IPS-11a (cell line): Measurements from ENCODE around the gene TRPM2.
"Not testable (repeated sequence)": the region's sequence is repeated elsewhere in the genome, so short reads cannot be mapped to it uniquely, and the experiment has no call there.

ENCODE experiments used
- H3K4me3 ChIP-seq: one replicate; pipeline ENCODE4 v1.5.1; 2013; ENCODE audit warnings: low read depth, low read length, control low read depth

TRPM2 gene

DNA sequence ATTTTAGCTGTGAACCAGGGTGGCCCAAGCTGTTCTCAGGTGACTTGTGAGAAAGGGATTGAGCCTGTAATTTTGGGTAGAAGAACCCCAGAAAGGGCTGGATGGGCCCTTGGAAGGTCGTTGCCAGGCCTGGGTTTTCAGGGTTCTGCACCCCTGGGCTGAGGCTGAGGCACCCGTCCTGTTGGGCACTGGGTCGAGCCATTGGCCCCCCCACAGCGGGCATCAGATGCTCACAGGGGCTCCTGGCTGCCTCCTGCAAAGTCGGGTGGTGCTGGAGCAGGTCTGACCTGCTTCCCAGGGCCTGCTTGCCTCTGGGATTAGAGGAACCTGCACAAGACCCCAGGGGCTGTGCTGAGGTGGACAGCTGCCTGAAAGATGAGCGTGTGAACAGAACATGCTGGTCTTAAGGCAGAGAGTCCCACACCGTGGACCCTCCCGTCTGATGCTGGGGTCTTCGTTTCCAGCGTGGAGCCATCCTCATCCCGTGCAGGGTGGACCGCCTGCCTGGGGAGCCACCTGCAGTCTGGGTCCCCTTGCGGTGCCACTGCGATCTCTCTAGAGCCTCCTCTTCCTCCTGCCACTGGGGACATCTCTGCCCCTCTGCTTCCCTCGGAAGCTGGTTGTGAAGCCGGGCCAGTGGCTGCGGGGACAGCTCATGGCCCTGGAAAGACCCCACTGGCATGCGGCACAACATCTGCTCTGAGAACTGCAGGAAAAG is 1.7 kb upstream of the TRPM2 start:
- no peak overlapping the region for H3K4me3 ChIP-seq

GRCh38 chr21:44352253-44352860 is 1.1 kb upstream of the TRPM2 start:
- no peak overlapping the region for H3K4me3 ChIP-seq

DNA sequence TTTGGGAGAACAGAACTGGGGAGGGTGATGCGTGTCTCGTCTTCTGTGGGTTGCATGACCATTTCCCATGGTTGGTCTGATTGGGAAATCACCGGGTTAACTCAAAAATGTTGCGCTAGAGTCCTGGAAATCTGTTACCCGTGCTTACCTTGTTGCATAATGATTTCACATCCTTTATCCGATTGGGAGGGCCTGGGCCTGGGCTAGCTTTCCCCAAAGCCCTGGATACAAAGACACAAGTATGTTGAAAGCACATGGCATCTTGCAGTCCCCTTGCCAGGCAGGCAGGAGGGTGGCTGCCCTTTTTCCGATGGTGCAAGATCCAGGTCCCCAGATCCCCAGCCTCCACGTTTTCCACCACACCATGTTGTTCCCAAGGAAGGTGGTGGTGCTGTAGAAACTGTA is 582 bp downstream of the TRPM2 start:
- H3K4me3 ChIP-seq = no peak overlapping the region

DNA sequence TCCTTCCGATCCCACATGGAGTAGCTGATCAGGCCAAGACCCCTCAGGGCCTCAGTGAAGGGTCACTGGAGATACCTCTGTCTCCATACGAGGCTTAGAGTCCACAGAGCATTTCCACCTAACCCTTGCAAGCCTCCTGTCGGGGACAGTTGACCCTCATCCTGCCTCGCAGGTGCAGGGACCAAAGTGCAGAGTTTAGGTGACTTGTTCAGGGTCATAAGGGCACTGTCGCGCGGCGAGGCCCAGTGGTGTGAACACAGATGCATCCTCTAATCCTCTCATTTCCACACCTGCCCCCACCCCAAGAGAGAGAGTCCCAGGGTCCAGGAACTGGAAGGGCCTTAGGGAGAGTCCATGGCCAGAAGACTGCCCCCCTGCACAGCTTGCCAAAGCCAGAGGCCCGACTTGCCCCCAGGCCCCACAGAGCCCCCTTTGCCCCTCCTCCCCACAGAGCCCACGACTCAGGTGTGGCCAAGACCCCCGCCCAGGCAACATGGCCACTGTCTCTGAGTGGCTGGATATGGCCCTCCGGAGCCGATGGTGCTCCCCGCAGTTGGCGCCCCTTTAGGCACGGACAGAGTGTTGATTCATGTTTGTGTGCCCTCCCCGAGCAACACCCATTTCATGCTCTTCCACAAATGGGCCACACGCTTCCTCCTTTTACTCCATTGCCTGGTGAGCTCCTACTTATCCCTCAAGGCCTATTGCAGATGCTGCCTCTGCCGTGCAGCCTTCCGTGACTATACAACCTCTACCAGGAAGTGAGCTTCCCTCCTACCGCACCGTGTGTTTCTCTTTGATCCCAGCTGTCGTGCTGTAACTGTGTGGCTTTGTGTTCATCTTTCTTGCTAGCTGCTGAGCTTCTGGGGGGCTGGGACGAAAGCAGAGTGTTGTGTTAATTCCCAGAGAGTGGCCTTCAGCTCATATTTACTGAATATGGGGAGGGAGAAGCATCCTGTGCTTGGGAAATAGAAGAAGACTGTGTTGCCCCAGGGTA is 1.7 kb downstream of the TRPM2 start:
- no peak overlapping the region for H3K4me3 ChIP-seq

DNA sequence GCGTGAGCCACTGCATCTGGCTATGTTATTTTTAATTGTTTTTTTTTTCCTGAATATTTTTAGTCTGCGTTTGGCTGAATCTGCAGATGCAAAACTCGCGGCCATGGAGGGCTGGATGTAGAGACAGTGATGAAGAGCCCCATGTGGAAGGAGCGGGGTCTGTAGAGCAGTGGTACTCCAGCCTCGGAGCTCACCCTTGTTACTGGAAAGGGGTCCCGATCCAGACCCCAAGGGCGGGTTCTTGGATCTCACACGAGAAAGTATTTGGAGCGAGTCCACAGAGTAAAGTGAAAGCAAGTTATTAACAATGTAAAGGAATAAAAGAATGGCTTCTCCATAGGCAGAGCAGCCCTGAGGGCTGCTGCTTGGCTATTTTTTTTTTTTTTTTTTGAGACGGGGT is 2.7 kb downstream of the TRPM2 start:
- no peak overlapping the region for H3K4me3 ChIP-seq

GRCh38 chr21:44356636-44357035 is 3.2 kb downstream of the TRPM2 start:
- H3K4me3 ChIP-seq = no peak overlapping the region

- H3K4me3 ChIP-seq = no peak overlapping the region
Observed at GRCh38 chr21:44357064-44357837, 3.8 kb downstream of the TRPM2 start.

DNA sequence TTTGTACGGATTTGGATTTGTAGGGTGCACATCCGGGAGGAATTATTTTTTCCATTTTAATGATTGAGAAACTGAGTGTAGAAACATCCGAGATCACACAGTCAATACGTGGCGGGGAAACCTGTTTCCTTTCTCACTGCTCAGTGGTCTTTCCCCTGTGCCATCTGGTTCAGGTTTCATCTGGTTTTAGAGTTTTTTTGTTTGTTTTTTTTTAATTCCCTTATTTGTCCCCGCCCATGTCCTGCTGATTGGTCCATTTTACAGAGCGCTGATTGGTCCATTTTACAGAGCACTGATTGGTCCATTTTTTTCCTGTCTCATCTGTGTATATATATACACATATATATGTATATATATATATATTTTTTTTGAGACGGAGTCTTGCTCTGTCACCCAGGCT is 6.0 kb downstream of the TRPM2 start:
- no peak overlapping the region for H3K4me3 ChIP-seq

- H3K4me3 ChIP-seq = no peak overlapping the region
Observed at GRCh38 chr21:44360159-44360558, 6.7 kb downstream of the TRPM2 start.

DNA sequence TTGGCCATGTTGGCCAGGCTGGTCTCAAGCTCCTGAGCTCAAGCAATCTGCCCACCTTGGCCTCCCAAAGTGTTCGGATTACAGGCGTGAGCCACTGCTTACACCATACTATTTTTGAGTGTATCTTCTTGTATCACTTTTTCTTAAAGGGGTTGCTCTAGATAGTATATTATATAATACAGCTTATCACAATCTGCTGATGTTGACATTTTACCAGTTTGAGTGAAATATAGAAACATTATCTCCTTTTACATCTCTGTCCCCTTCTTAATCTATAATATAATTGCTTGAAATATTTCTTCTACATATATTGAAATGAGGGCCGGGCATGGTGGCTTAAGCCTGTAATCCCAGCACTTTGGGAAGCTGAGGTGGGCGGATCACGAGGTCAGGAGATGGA is 8.5 kb downstream of the TRPM2 start:
- not testable (repeated sequence) for H3K4me3 ChIP-seq

DNA sequence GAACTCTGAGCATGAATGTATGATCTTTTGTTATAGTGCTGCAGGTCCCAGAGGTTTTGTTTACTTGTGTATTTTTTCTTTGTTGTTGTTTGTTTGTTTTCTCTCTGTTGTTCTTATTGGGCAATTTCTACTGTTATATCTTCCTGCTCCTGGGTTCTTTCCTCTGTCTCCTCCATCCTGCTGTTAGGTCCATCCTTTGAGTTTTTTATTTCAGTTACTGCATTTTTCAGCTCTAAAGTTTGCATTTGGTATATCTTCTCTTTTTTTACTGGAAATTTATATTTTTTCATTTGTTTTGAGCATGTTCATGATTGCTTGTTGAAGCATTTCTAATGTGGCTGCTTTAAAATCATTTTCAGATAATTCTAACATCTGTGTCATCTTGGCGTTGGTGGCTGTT is 9.9 kb downstream of the TRPM2 start:
- no peak overlapping the region for H3K4me3 ChIP-seq

GRCh38 chr21:44364151-44365053 is 11.0 kb downstream of the TRPM2 start:
- H3K4me3 ChIP-seq = no peak overlapping the region

- H3K4me3 ChIP-seq = no peak overlapping the region
Observed at GRCh38 chr21:44365251-44365966, 12.0 kb downstream of the TRPM2 start.

DNA sequence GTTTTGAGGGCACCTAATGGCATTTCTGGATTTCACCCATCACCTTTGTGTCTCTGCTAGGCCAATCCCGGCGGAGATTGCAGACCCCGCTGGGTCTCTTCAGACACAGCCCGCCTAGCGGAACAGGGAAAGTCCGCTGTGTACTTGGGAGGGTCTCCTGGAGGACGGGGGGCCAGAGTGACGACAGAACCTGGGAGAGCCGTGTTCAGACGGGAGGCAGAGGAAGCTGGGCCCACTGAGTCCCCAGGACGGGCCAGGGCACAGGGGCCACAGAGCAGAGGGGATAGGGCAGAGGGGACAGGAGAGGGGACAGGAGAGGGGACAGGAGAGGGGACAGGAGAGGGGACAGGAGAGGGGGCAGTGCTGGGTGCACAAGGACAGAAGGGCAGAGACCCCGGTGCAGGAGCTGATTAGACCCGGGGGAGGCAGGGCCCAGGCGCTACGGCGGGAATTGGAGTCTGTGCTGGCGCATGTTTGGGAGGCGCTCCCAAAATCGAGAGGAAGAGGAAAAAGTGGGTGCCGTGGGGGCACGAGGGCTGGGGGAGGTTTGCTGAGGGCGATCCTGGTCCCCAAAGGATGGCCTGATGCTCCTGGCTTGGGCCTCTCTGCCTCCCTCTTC is 12.7 kb downstream of the TRPM2 start:
- no peak overlapping the region for H3K4me3 ChIP-seq

DNA sequence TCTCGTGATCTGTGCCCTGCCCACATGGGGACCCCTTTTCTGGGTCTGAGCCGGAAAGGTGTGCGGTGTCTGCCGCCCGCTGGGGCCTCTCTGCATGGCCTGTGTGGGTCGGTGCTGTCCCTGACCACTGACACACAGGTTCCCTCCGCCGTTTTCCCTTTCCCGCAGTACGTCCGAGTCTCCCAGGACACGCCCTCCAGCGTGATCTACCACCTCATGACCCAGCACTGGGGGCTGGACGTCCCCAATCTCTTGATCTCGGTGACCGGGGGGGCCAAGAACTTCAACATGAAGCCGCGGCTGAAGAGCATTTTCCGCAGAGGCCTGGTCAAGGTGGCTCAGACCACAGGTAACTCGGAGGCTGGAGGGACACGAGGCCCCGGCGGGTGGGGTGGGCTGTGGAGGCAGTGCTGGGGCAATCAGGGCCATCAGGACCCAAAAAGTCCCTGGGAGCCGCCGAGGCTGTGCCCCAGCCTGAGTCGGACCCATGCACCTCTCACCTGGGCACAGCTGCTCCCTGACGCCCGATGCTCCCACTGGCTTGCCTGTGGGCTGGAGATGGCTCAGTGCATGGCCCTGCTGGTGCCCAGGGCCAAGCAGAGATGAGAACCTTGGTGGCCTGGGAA is 13.3 kb downstream of the TRPM2 start:
- no peak overlapping the region for H3K4me3 ChIP-seq

GRCh38 chr21:44368711-44369446 is 15.5 kb downstream of the TRPM2 start:
- H3K4me3 ChIP-seq = no peak overlapping the region

GRCh38 chr21:44370027-44370735 is 16.8 kb downstream of the TRPM2 start:
- no peak overlapping the region for H3K4me3 ChIP-seq
